Measurements from ENCODE around the gene RGS21.

DNA sequence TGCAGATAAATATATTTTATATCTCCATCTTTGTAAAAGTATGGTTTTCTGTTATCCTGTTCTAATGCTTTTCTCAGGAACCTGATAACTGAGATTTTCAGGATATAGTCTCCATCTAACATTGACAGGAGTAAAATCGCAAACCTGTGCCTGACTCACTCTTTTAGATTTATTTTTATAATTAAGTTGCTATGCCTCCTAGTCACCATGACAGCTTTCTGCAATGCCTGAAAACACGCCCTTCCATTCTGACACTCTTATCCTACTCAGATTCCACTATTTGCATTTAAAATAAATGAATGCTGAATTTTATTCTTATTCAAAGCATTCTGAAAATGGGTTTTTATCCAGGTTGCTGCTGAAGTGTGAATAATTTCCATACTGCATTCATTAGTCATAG is 62.8 kb downstream of the RGS21 start:
- no peak for TF ChIP-seq CEBPB (IDR thresholded peaks at IDR 0.05; ENCODE audit: borderline replicate concordance, low read depth, low read length)
- TF ChIP-seq BORCS8-MEF2B (CRISPR knock-in tag; IDR thresholded peaks at IDR 0.05), result no peak
- no peak for TF ChIP-seq POLR2AphosphoS2 (IDR thresholded peaks at IDR 0.05; ENCODE audit: low read depth, low read length)
- TF ChIP-seq, protein P1, sequence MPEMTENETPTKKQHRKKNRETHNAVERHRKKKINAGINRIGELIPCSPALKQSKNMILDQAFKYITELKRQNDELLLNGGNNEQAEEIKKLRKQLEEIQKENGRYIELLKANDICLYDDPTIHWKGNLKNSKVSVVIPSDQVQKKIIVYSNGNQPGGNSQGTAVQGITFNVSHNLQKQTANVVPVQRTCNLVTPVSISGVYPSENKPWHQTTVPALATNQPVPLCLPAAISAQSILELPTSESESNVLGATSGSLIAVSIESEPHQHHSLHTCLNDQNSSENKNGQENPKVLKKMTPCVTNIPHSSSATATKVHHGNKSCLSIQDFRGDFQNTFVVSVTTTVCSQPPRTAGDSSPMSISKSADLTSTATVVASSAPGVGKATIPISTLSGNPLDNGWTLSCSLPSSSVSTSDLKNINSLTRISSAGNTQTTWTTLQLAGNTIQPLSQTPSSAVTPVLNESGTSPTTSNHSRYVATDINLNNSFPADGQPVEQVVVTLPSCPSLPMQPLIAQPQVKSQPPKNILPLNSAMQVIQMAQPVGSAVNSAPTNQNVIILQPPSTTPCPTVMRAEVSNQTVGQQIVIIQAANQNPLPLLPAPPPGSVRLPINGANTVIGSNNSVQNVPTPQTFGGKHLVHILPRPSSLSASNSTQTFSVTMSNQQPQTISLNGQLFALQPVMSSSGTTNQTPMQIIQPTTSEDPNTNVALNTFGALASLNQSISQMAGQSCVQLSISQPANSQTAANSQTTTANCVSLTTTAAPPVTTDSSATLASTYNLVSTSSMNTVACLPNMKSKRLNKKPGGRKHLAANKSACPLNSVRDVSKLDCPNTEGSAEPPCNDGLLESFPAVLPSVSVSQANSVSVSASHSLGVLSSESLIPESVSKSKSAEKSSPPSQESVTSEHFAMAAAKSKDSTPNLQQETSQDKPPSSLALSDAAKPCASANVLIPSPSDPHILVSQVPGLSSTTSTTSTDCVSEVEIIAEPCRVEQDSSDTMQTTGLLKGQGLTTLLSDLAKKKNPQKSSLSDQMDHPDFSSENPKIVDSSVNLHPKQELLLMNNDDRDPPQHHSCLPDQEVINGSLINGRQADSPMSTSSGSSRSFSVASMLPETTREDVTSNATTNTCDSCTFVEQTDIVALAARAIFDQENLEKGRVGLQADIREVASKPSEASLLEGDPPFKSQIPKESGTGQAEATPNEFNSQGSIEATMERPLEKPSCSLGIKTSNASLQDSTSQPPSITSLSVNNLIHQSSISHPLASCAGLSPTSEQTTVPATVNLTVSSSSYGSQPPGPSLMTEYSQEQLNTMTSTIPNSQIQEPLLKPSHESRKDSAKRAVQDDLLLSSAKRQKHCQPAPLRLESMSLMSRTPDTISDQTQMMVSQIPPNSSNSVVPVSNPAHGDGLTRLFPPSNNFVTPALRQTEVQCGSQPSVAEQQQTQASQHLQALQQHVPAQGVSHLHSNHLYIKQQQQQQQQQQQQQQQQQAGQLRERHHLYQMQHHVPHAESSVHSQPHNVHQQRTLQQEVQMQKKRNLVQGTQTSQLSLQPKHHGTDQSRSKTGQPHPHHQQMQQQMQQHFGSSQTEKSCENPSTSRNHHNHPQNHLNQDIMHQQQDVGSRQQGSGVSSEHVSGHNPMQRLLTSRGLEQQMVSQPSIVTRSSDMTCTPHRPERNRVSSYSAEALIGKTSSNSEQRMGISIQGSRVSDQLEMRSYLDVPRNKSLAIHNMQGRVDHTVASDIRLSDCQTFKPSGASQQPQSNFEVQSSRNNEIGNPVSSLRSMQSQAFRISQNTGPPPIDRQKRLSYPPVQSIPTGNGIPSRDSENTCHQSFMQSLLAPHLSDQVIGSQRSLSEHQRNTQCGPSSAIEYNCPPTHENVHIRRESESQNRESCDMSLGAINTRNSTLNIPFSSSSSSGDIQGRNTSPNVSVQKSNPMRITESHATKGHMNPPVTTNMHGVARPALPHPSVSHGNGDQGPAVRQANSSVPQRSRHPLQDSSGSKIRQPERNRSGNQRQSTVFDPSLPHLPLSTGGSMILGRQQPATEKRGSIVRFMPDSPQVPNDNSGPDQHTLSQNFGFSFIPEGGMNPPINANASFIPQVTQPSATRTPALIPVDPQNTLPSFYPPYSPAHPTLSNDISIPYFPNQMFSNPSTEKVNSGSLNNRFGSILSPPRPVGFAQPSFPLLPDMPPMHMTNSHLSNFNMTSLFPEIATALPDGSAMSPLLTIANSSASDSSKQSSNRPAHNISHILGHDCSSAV (CRISPR knock-in tag; IDR thresholded peaks at IDR 0.05; ENCODE audit: borderline replicate concordance), result no peak

Data from HepG2 (cell line).